Inflammatory macrophage (primary cell): Measurements from ENCODE around the gene JUNB.
A peak's percentile ranks its signal among the peaks of the same experiment; 100 is the strongest.
"Not testable (repeated sequence)": the region's sequence is repeated elsewhere in the genome, so short reads cannot be mapped to it uniquely, and the experiment has no call there.

Experiments used
- DNase-seq, 2 donors: peaks; one replicate each; pipeline ENCODE4 v3.0.0-alpha.2; 2020 to 2022

Gene JUNB

GRCh38 chr19:12789098-12789903 lies 2.0 kb upstream of the JUNB start:
- DNase-seq = peak in 1 of 2 donors; percentile 26

GRCh38 chr19:12789904-12790619 lies 1.2 kb upstream of the JUNB start:
- DNase-seq = peak; percentile 99

GRCh38 chr19:12790628-12791344 lies 500 bp upstream of the JUNB start:
- DNase-seq = peak; percentile 3 to 30

- DNase-seq = peak; percentile 67 to 76
Measured at GRCh38 chr19:12792051-12792852, 966 bp downstream of the JUNB start.

- no peak for DNase-seq
Measured at GRCh38 chr19:12792853-12793289, 1.6 kb downstream of the JUNB start.

- DNase-seq = peak; percentile 93 to 94
Measured at GRCh38 chr19:12793290-12794195, 2.3 kb downstream of the JUNB start.

- DNase-seq = peak; percentile 16 to 38
Measured at GRCh38 chr19:12794196-12794941, 3.1 kb downstream of the JUNB start.

- no peak for DNase-seq
Measured at GRCh38 chr19:12794971-12795381, 3.7 kb downstream of the JUNB start.

GRCh38 chr19:12796146-12797071 lies 5.1 kb downstream of the JUNB start:
- DNase-seq = peak; percentile 77 to 84

GRCh38 chr19:12797141-12797587 lies 5.9 kb downstream of the JUNB start:
- no peak for DNase-seq

- not testable (repeated sequence) for DNase-seq
Measured at GRCh38 chr19:12797607-12798006, 6.3 kb downstream of the JUNB start.

- DNase-seq = no peak
Measured at GRCh38 chr19:12799742-12800465, 8.6 kb downstream of the JUNB start.

- no peak for DNase-seq
Measured at GRCh38 chr19:12800466-12800770, 9.1 kb downstream of the JUNB start.

GRCh38 chr19:12800923-12801465 lies 9.7 kb downstream of the JUNB start:
- DNase-seq = no peak

GRCh38 chr19:12801466-12802266 lies 10.4 kb downstream of the JUNB start, which contains the start of the genes PRDX2 and THSD8:
TSS of gene PRDX2 (minus strand) at chr19:12801800. CDS start at chr19:12801261, 539 bp downstream.
TSS of gene THSD8 (plus strand) at chr19:12802069. CDS start at chr19:12802072, 3 bp downstream.
- DNase-seq = peak; percentile 13 to 45

GRCh38 chr19:12802267-12803106 lies 11.2 kb downstream of the JUNB start:
- no peak for DNase-seq
